NCI-H1105 treated with DMSO at 0.1 percent for 48 hours (cell line): ENCODE data around the gene KRTAP5-11.
"Not testable (repeated sequence)": the region's sequence is repeated elsewhere in the genome, so short reads cannot be mapped to it uniquely, and the experiment has no call there.

Experiments
- DNase-seq: peaks from one replicate; lab custom pipeline; 2025; lab: John Stamatoyannopoulos, UW

Gene KRTAP5-11

DNA sequence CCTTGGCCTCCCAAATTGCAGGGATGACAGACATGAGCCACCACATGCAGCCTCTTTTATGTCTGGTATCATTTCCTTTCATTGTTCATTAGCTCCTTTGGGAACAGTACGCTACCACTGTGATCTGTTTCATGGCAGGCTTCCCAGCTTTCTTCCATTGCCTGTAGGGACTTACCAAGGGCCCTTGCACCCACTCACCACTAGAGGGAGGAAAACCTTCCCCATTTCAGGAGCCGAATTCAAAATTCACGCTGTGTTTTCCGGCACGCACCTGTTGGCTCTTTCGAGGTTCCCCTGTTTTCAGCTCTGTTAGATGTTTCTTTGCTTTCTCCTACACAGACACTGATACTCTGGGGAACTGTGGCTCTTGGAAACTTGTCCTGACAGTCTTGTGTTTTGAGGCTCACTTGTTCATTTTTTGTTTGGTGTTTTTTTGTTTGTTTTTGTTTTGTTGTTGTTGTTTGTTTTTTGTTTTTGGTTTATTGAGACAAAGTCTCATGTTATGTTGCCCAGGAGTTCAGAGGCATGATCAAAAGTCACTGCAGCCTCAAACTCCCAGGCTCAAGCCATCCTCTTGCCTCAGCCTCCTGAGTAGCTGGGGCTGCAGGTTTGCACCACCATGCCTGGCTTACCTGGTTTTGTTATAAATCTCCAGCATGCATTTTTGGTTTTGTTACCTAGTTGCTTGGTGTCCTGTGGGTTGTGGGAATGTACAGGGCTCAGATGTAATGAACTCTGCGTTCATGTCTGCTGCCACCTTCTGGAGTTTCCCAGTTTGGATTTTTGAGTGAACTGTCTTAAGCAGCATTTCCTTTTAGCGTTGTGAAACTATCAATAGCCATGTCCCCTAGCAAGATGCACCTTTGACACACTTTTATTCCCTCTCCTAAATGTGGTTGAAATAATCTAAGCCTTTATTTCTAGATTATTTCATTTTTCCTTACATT, 2.3 kb downstream of the KRTAP5-11 start:
- DNase-seq: peak; percentile 80

DNA sequence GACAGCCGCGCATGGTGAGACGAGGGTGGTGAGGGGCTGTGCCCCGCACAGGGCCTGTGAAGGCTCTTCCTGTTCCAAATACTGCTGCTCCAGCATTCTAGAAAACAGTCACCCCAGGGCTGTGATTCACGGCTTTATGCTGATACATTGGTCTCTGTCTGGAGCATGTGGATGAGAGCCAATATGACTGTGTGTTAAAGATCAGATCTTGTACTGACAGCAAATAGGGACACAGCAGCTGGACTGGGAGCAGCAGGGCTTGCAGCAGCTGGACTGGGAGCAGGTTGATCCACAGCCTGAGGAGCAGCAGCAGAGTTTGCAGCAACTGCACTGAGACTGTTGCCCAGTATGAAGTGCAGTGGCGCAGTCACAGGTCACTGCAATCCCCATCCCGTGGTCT, 3.2 kb downstream of the KRTAP5-11 start:
- not testable (repeated sequence) for DNase-seq

DNA sequence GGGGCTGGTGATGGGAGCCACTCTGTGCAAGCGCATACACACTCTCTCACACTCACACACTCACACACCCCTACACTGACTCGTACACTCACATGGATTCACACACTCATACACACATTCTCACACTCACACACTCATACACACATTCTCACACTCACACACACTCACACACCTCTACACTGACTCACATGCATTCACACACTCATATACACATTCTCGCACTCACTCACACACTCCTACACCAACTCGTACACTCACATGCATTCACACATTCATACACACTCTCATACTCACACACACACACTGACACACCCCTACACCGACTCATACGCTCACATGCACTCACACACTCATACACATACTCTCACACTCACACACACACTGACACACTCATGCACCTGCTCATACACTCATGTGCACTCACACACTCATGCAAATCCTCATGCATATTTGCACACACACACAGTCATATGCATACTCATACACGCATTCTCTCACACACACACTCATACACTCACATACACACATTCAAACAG, 5.1 kb downstream of the KRTAP5-11 start:
- DNase-seq: no peak

DNA sequence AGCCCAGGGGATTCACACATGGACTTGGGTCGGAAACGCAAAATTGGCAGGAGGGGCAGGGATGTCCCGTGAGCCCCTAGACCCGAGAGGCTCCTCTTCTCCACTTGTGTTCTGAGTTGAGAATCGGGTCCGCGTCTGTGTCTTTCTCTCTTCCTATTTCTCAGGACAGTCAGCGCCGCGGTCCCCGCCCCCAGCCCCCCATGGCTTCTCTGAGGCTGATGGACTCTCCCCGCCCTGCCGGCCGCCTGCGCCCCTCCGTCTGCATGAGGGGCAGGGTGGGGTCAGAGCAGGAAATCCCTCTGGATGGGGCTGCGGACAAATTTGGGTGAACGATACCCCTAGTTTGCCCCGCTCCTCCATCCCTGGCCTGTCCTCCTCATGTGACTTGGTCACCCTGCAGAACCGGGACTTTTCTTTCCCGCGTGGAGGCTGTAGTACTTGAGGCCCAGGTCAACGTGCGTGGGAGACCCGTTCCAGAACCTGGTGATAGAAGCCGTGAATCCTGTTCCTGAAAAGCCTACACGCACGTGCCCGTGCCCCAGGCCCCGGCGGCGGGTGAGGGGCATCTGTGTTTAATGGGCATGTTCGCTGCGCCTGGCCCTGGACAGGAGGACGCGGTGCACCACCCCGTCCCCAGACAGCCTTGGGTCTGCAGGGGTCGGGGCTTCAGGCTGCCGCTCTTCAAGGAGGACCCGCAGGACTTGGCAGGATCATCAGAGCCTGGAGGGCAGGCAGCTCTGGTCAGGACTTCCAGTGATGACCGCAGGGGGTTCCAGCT, 5.8 kb downstream of the KRTAP5-11 start:
- DNase-seq: not testable (repeated sequence)

GRCh38 chr11:71575723-71576424, 6.8 kb downstream of the KRTAP5-11 start:
- no peak for DNase-seq

GRCh38 chr11:71574418-71574817, 8.3 kb downstream of the KRTAP5-11 start:
- peak; percentile 3 for DNase-seq

- DNase-seq: no peak
Measured at GRCh38 chr11:71572811-71573210, 9.9 kb downstream of the KRTAP5-11 start.

DNA sequence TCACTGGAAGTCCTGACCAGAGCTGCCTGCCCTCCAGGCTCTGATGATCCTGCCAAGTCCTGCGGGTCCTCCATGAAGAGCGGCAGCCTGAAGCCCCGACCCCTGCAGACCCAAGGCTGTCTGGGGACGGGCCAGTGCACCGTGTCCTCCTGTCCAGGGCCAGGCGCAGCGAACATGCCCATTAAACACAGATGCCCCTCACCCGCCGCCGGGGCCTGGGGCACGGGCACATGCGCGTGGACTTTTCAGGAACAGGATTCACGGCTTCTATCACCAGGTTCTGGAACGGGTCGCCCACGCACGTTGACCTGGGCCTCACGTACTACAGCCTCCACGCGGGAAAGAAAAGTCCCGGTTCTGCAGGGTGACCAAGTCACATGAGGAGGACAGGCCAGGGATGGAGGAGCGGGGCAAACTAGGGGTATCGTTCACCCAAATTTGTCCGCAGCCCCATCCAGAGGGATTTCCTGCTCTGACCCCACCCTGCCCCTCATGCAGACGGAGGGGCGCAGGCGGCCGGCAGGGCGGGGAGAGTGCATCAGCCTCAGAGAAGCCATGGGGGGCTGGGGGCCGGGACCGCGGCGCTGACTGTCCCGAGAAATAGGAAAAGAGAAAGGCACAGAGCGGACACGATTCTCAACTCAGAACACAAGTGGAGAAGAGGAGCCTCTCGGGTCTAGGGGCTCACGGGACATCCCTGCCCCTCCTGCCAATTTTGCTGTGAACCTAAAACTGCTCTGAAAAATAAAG, 11.4 kb downstream of the KRTAP5-11 start:
- DNase-seq: not testable (repeated sequence)

DNA sequence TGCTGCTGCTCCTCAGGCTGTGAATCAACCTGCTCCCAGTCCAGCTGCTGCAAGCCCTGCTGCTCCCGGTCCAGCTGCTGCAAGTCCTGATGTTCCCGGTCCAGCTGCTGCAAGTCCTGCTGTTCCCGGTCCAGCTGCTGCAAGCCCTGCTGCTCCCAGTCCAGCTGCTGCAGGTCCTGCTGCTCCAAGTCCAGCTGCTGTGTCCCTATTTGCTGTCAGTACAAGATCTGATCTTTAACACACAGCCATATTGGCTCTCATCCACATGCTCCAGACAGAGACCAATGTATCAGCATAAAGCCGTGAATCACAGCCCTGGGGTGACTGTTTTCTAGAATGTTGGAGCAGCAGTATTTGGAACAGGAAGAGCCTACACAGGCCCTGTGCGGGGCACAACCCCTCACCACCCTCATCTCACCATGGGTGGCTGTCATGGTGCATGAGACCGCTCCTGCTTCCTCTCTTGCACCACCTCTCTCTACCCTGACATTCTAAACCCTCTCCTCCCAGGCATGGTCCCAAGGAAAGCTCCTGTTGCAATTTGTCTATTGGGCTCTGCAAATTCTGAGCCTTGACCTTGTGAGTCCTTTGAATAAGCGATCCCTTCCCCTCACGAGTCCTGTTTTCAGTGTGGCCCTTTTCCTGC, 13.8 kb downstream of the KRTAP5-11 start:
- no peak for DNase-seq

- not testable (repeated sequence) for DNase-seq
Measured at GRCh38 chr11:71567633-71568032, 15.0 kb downstream of the KRTAP5-11 start.

GRCh38 chr11:71566626-71567599, 15.8 kb downstream of the KRTAP5-11 start:
- not testable (repeated sequence) for DNase-seq

DNA sequence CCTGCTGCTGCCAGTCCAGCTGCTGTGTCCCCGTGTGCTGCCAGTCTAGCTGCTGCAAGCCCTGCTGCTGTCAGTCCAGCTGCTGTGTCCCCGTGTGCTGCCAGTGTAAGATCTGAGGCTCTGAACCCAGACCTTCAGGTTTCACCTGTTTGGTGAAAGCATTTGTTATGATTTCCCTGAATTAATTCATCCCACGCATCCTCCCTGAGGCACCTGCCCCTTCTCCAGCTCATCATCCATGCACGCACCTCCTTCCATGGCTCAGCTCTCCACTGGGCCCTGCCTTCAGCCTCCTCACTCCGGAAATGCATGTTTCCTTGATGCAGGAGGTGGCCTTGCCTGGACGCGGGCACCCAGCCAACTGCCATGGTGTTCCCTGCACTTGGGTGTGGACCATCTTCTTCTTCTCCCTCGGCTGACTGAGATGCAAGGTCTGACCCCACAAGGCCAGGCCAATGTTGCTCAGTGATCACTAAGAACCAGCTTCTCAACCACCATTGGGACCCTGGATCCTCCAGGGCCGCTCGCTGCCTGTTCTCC, 16.5 kb downstream of the KRTAP5-11 start:
- no peak for DNase-seq

- DNase-seq: no peak
Measured at GRCh38 chr11:71565263-71565662, 17.4 kb downstream of the KRTAP5-11 start, which contains the start of gene KRTAP5-10. Gene KRTAP5-10 (plus strand): TSS chr11:71565563. CDS start chr11:71565588, 25 bp downstream.

- no peak for DNase-seq
Measured at GRCh38 chr11:71564430-71564829, 18.2 kb downstream of the KRTAP5-11 start.

- DNase-seq: no peak
Measured at GRCh38 chr11:71563406-71563805, 19.3 kb downstream of the KRTAP5-11 start.

- DNase-seq: no peak
Measured at GRCh38 chr11:71562120-71562519, 20.6 kb downstream of the KRTAP5-11 start.

DNA sequence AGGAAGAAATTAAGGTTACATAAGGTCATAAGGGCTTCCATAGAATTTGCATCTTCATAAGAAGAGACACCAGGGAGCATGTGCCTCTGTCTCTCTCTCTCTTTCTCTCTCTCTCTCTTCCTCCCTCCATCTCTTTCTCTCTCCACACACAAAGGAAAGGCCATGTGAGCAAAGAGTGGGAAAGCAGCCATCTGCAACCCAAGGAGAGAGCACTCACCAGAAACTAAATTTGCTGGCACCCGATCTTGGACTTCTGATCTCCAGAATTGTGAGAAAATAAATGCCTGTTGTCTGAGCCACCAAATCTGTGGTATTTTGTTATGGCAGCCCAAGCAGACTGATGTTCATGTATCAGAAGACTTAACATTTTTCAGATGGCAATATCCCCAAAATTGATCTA, 23.7 kb downstream of the KRTAP5-11 start:
- no peak for DNase-seq

DNA sequence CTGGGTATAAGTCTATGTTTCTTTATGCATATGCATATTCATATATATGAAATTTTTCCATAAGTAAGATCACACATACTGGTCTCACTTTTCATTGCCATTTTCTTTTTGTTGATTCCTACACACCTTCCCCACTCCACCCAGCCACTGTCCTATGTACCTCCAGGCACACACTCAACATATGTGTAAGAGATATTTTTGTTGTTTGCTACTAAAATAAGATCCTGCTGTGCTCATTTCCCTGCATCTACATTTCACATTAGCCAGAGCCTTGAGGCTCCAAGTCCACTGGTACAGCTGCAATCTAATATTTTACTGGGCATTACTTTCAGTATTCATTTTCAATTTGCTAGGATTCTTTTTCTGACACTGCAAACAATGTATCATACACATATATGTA, 25.4 kb downstream of the KRTAP5-11 start:
- no peak for DNase-seq

GRCh38 chr11:71556018-71556417, 26.7 kb downstream of the KRTAP5-11 start:
- no peak for DNase-seq
